ENCODE results near the gene ATXN7. TPM values are rescaled to one million over a fixed set of nuclear protein-coding genes. Genes with fewer than 3 reads are reported as not detected.
A peak's percentile ranks its signal among the peaks of the same experiment; 100 is the strongest.

Gene ATXN7
- total RNA-seq, 1 donor from 2014 or later, result 28.7 TPM

- peak overlapping the region; percentile 66 for H3K27ac Mint-ChIP-seq
- H3K9me3 Mint-ChIP-seq, result peaks cover 16% of the 10 kb centered on the region
- peaks cover 5% of the 10 kb centered on the region for H3K36me3 Mint-ChIP-seq
- peaks cover 1% of the 10 kb centered on the region for H3K27me3 Mint-ChIP-seq (ENCODE audit: low read depth)
- TF ChIP-seq, protein P1, sequence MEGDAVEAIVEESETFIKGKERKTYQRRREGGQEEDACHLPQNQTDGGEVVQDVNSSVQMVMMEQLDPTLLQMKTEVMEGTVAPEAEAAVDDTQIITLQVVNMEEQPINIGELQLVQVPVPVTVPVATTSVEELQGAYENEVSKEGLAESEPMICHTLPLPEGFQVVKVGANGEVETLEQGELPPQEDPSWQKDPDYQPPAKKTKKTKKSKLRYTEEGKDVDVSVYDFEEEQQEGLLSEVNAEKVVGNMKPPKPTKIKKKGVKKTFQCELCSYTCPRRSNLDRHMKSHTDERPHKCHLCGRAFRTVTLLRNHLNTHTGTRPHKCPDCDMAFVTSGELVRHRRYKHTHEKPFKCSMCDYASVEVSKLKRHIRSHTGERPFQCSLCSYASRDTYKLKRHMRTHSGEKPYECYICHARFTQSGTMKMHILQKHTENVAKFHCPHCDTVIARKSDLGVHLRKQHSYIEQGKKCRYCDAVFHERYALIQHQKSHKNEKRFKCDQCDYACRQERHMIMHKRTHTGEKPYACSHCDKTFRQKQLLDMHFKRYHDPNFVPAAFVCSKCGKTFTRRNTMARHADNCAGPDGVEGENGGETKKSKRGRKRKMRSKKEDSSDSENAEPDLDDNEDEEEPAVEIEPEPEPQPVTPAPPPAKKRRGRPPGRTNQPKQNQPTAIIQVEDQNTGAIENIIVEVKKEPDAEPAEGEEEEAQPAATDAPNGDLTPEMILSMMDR (IDR thresholded peaks at IDR 0.05; ENCODE audit: unreplicated experiment), result no peak
- H3K4me1 Mint-ChIP-seq, result peaks cover 37% of the 10 kb centered on the region
- no peak for DNase-seq (ENCODE audit: low spot score in 2 of 2, unreplicated experiment in 2 of 2)
- no peak overlapping the region for H3K4me3 Mint-ChIP-seq
These were observed 168.2 kb downstream of the ATXN7 start for GRCh38 chr3:64031540-64032508.

GRCh38 chr3:64033069-64033468, 169.4 kb downstream of the ATXN7 start:
- H3K9me3 Mint-ChIP-seq, result peaks cover 21% of the 10 kb centered on the region
- TF ChIP-seq, protein P1 (IDR thresholded peaks at IDR 0.05; ENCODE audit: unreplicated experiment), result no peak
- DNase-seq (ENCODE audit: low spot score in 2 of 2, unreplicated experiment in 2 of 2), result no peak
- H3K4me1 Mint-ChIP-seq, result peaks cover 29% of the 10 kb centered on the region
- peaks cover 5% of the 10 kb centered on the region for H3K36me3 Mint-ChIP-seq
- no peak overlapping the region for H3K27ac Mint-ChIP-seq
- peaks cover 1% of the 10 kb centered on the region for H3K27me3 Mint-ChIP-seq (ENCODE audit: low read depth)
- no peak overlapping the region for H3K4me3 Mint-ChIP-seq

DNA sequence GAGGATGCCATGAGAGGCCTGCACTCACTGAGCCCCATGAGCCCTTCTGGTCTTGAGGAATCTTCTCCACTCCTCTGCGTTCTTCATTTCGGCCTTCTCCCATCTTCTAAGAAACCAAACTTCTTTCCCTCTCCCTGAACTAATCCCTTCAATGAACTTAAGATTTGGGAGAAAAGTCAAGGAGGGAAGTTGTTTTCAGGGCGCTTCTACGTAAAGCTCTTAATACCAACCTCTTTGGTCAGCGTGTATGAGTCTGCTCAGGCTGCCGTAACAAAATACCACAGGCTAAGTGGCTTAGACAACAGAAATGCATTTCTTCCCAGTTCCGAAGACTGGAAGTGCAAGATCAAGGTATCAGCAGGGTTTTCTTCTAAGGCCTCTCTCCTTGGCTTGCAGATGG, 173.4 kb downstream of the ATXN7 start:
- H3K27me3 Mint-ChIP-seq (ENCODE audit: low read depth), result peaks cover 13% of the 10 kb centered on the region
- H3K36me3 Mint-ChIP-seq, result peaks cover 5% of the 10 kb centered on the region
- H3K4me3 Mint-ChIP-seq, result no peak overlapping the region
- H3K27ac Mint-ChIP-seq, result no peak overlapping the region
- peaks cover 8% of the 10 kb centered on the region for H3K4me1 Mint-ChIP-seq
- no peak for DNase-seq (ENCODE audit: low spot score in 2 of 2, unreplicated experiment in 2 of 2)
- peaks cover 21% of the 10 kb centered on the region for H3K9me3 Mint-ChIP-seq
- TF ChIP-seq, protein P1 (IDR thresholded peaks at IDR 0.05; ENCODE audit: unreplicated experiment), result no peak

GRCh38 chr3:64038253-64038767, 174.6 kb downstream of the ATXN7 start:
- TF ChIP-seq, protein P1 (IDR thresholded peaks at IDR 0.05; ENCODE audit: unreplicated experiment), result no peak
- no peak for DNase-seq (ENCODE audit: low spot score in 2 of 2, unreplicated experiment in 2 of 2)
- H3K9me3 Mint-ChIP-seq, result peaks cover 21% of the 10 kb centered on the region
- no peaks in the 10 kb centered on the region for H3K4me1 Mint-ChIP-seq
- H3K36me3 Mint-ChIP-seq, result peaks cover 5% of the 10 kb centered on the region
- H3K27ac Mint-ChIP-seq, result no peak overlapping the region
- H3K27me3 Mint-ChIP-seq (ENCODE audit: low read depth), result peaks cover 13% of the 10 kb centered on the region
- H3K4me3 Mint-ChIP-seq, result no peak overlapping the region

DNA sequence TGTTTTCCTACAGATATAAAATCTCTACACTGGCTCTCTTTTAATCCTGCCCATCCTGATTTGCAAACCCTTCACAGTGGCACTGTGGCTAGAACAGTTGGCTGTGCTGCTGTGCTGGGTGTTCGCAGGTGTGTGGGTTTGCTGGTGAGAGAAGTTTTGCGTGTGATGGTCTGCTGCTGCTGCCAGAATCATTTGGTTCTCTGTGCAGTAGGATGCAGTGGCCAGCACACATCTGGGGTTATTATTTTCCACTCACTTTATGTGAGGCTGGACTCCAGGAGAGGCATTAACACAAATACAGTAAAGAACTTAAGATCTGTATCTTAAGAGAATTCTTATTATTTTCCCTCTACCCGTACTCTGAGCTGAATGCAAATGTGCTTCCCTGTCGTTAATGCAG, 175.7 kb downstream of the ATXN7 start:
- Mint-ChIP-seq H3K9me3 (peaks cover 14% of the 10 kb centered on the region), H3K27me3 (ENCODE audit: low read depth) (peaks cover 15% of the 10 kb centered on the region), H3K27ac (no peak overlapping the region), H3K36me3 (no peaks in the 10 kb centered on the region), H3K4me1 (no peaks in the 10 kb centered on the region), H3K4me3 (no peak overlapping the region)
- TF ChIP-seq, protein P1 (IDR thresholded peaks at IDR 0.05; ENCODE audit: unreplicated experiment), result no peak
- DNase-seq (ENCODE audit: low spot score in 2 of 2, unreplicated experiment in 2 of 2), result no peak
